K562 (cell line): ENCODE results near the gene RAPSN. TPM values are rescaled to one million over a fixed set of nuclear protein-coding genes. Genes with fewer than 3 reads are reported as not detected.

Experiments used
- ATAC-seq: fragments of 200-7000 bp; cut with Tn5 transposase; 3 replicates; pipeline ENCODE4 v1.9.1; 2020; ENCODE audit warnings: moderate library complexity
- BruUV-seq: library from RNA; stranded (reverse); fragments of 400-500 nt; replicated peaks from 2 replicates; lab custom pipeline; 2021; lab: Mats Ljungman, UMichigan
- CTCF ChIA-PET: fragments of 300-600 bp; formaldehyde crosslinking; extraction: SDS; loops from one replicate; lab custom pipeline; 2021; ENCODE audit warnings: low intra/inter-chr PET ratio; lab: Yijun Ruan, JAX
- POLR2A ChIA-PET: fragments of 300-600, 350-650 bp; sonication (Branson Sonifier 250); formaldehyde crosslinking; extraction: SDS; loops from one replicate; lab custom pipeline; 2021; ENCODE audit warnings: antibody characterized with exemption, inconsistent platforms; lab: Yijun Ruan, JAX
- DNase-seq, 4 experiments: peaks; one replicate each; pipeline versions ENCODE4 v3.0.0 to v3.0.0-alpha.2; 2011 to 2018; ENCODE audit warnings: low spot score in 3 of 4, mixed read lengths in 3 of 4; ENCODE audit errors: extremely low read depth in 1 of 4
- FAIRE-seq: peaks from 2 replicates; lab custom pipeline; 2011; peaks lifted over from hg19 to GRCh38; lab: Jason Lieb, UNC
- H2AFZ ChIP-seq: 2 replicates; pipeline ENCODE4 v1.6.0; 2011; ENCODE audit warnings: low read depth, low read length, control low read depth, inconsistent platforms
- H3K27ac ChIP-seq: fragments of 200-600 bp; 3 replicates; pipeline ENCODE4 v1.8.0; 2011; ENCODE audit warnings: low read depth, mild to moderate bottlenecking, control low read depth, inconsistent platforms, low read length, moderate library complexity, mixed read lengths; ENCODE audit errors: extremely low read depth
- H3K27me3 ChIP-seq, 2 experiments: fragments of 300-600 bp in 1 of 2; 2 replicates in 1 of 2; 3 replicates in 1 of 2; pipeline versions ENCODE4 v1.6.0 to v1.8.0; 2011; ENCODE audit warnings: inconsistent platforms in 2 of 2, low read length in 2 of 2, mild to moderate bottlenecking in 1 of 2, mixed read lengths in 1 of 2, moderate library complexity in 1 of 2; ENCODE audit not compliant: control insufficient read depth in 2 of 2, insufficient read depth in 2 of 2
- H3K36me3 ChIP-seq: fragments of 300-600 bp; 3 replicates; pipeline ENCODE4 v1.8.0; 2011; ENCODE audit warnings: mild to moderate bottlenecking, low read length, inconsistent platforms; ENCODE audit not compliant: control insufficient read depth, insufficient read depth
- H3K4me1 ChIP-seq, 2 experiments: fragments of 200-600 bp in 1 of 2; replicated peaks in 1 of 2; 2 replicates in 1 of 2; 3 replicates in 1 of 2; pipeline versions ENCODE4 v1.5.1 to v1.8.0; 2011; ENCODE audit warnings: inconsistent platforms in 2 of 2, low read length in 2 of 2, mild to moderate bottlenecking in 1 of 2, mixed read lengths in 1 of 2, moderate library complexity in 1 of 2; ENCODE audit not compliant: control insufficient read depth in 2 of 2, insufficient read depth in 2 of 2
- H3K4me2 ChIP-seq: 2 replicates; pipeline ENCODE4 v1.6.1; 2011; ENCODE audit warnings: low read length, control low read depth, inconsistent platforms, mixed read lengths; ENCODE audit not compliant: insufficient read depth
- H3K4me3 ChIP-seq: fragments of 200-600 bp; sonication (generic), shearing (Covaris generic); 2 replicates; pipeline ENCODE4 v1.5.1; 2016; ENCODE audit warnings: control low read depth, inconsistent platforms
- H3K79me2 ChIP-seq: fragments of 200-600 bp; 3 replicates; pipeline ENCODE4 v1.8.0; 2011; ENCODE audit warnings: low read length, inconsistent platforms; ENCODE audit not compliant: control insufficient read depth, insufficient read depth
- H3K9ac ChIP-seq, 2 experiments: 2 replicates each; pipeline versions ENCODE4 v1.6.0 to v1.6.1; 2011; ENCODE audit warnings: low read depth in 2 of 2, low read length in 2 of 2, control low read depth in 1 of 2, inconsistent platforms in 1 of 2, mild to moderate bottlenecking in 1 of 2, mixed read lengths in 1 of 2; ENCODE audit not compliant: insufficient read depth in 1 of 2
- H3K9me1 ChIP-seq: one replicate; pipeline ENCODE4 v1.6.0; 2011; ENCODE audit warnings: inconsistent platforms, mild to moderate bottlenecking, low read length, moderate library complexity; ENCODE audit not compliant: control insufficient read depth, insufficient read depth
- H3K9me3 ChIP-seq: replicated peaks from 2 replicates; pipeline ENCODE4 v1.5.1; 2011; ENCODE audit warnings: low read depth, low read length, inconsistent platforms; ENCODE audit not compliant: control insufficient read depth, insufficient read depth
- H4K20me1 ChIP-seq: replicated peaks from 2 replicates; pipeline ENCODE4 v1.6.1; 2011; ENCODE audit warnings: low read length, inconsistent platforms, mixed read lengths; ENCODE audit not compliant: control insufficient read depth, insufficient read depth
- CBX3 ChIP-seq, 2 experiments: IDR thresholded peaks; 1 replicate in 1 of 2; 2 replicates in 1 of 2; pipeline ENCODE4 v1.6.1; 2012; ENCODE audit warnings: inconsistent platforms in 2 of 2, low read length in 2 of 2, borderline replicate concordance in 1 of 2, control low read depth in 1 of 2
- CREB5 ChIP-seq: fragments of 250-450 bp; sonication (Bioruptor Pico); IDR thresholded peaks from 2 replicates; pipeline ENCODE4 v1.5.0; 2020; ENCODE audit warnings: mild to moderate bottlenecking
- FOXM1 ChIP-seq, 2 experiments: fragments of 450-650 bp in 1 of 2; sonication (generic) in 1 of 2; formaldehyde crosslinking in 1 of 2; IDR thresholded peaks; 2 replicates each; pipeline versions ENCODE4 v1.6.1 to v1.9.0; 2017 to 2022; ENCODE audit warnings: low read depth in 2 of 2, mild to moderate bottlenecking in 2 of 2, missing genetic modification reagents in 1 of 2, moderate library complexity in 1 of 2
- MITF ChIP-seq: IDR thresholded peaks from 2 replicates; pipeline ENCODE4 v1.6.1; 2014; ENCODE audit warnings: antibody characterized with exemption
- MNT ChIP-seq, 2 experiments: fragments of 450-650 bp; conservative IDR thresholded peaks; 2 replicates each; pipeline ENCODE4 v1.6.1; 2017; ENCODE audit warnings: mild to moderate bottlenecking in 2 of 2, moderate library complexity in 2 of 2
- POLR2G ChIP-seq: fragments of 200-400 bp; formaldehyde crosslinking; IDR thresholded peaks from 2 replicates; pipeline ENCODE4 v1.6.1; 2017; ENCODE audit warnings: low read depth, mild to moderate bottlenecking, antibody characterized with exemption, low read length, moderate library complexity
- SAFB ChIP-seq: fragments of 200-400 bp; formaldehyde crosslinking; IDR thresholded peaks from 2 replicates; pipeline ENCODE4 v1.6.1; 2017; ENCODE audit warnings: low read depth, low read length, borderline replicate concordance
- SIRT6 ChIP-seq: IDR thresholded peaks from one replicate; pipeline ENCODE4 v1.6.1; 2012; ENCODE audit warnings: low read depth, mild to moderate bottlenecking, control low read depth, inconsistent platforms, low read length, moderate library complexity
- SMAD3 ChIP-seq: fragments of 450-650 bp; formaldehyde crosslinking; conservative IDR thresholded peaks from 2 replicates; pipeline ENCODE4 v1.4.0; 2020; ENCODE audit warnings: mild to moderate bottlenecking
- SMARCA5 ChIP-seq: fragments of 450-650 bp; IDR thresholded peaks from 2 replicates; pipeline ENCODE4 v1.6.1; 2016
- SMARCC2 ChIP-seq: fragments of 450-650 bp; IDR thresholded peaks from 2 replicates; pipeline ENCODE4 v1.6.1; 2017; ENCODE audit warnings: antibody characterized with exemption, moderate library complexity, mild to moderate bottlenecking, low read depth
- ZKSCAN8 ChIP-seq: fragments of 200-800 bp; sonication (Bioruptor generic); IDR thresholded peaks from 2 replicates; pipeline ENCODE4 v1.6.1; 2016; ENCODE audit warnings: missing genetic modification characterization, missing compliant biosample characterization
- ZNF263 ChIP-seq: sonication (generic); formaldehyde crosslinking; IDR thresholded peaks from 2 replicates; pipeline ENCODE4 v1.8.0; 2022; ENCODE audit warnings: mild to moderate bottlenecking, missing genetic modification reagents, borderline replicate concordance
- WGBS: fragments of 100-300 bp; shearing (Covaris generic); methylation state at CpG from one replicate; pipeline ENCODE4 v1.1.6; 2016; ENCODE audit warnings: low coverage, mixed read lengths; ENCODE audit not compliant: insufficient coverage; ENCODE audit errors: missing lambda C conversion rate; 5-methylcytosine and 5-hydroxymethylcytosine counted together
- in situ Hi-C: fragments of 300-500 bp; cut with MboI; formaldehyde crosslinking; loops from 4 replicates; pipeline ENCODE4 v1.15.0; 2018; ENCODE audit warnings: inconsistent platforms, mixed read lengths
- intact Hi-C: fragments of 100-400 bp; cut with micrococcal nuclease; formaldehyde crosslinking; loops from 2 replicates; pipeline ENCODE4 v1.14.2; 2022
- polyA plus RNA-seq, 8 experiments: library from polyadenylated mRNA; depleted of rRNA in 4 of 8; stranded (reverse) in 5 of 8; unstranded in 3 of 8; fragments of >200 nt; fragmentation: Nextera tagmentation in 2 of 8; fragmentation: Illumina TruSeq in 1 of 8; extraction: Ambion mirVana in 2 of 8; extraction: Trizol in 1 of 8; gene quantifications; 2 replicates each; pipeline versions ENCODE4 v1.2.1 to v1.2.3, GENCODE V29; 2011 to 2014; ENCODE audit warnings: inconsistent platforms in 1 of 8, missing spikeins in 1 of 8
- total RNA-seq, 7 experiments: library from RNA; depleted of rRNA in 6 of 7; stranded (reverse); fragments of >200 nt in 6 of 7; fragmentation: Illumina TruSeq in 2 of 7; extraction: Trizol in 2 of 7; gene quantifications; 2 replicates each; pipeline versions ENCODE4 v1.2.1 to v1.2.3, GENCODE V29; 2011 to 2021; ENCODE audit warnings: low replicate concordance in 1 of 7
- TF ChIP-seq, protein P1 (sequence below): fragments of 250-450 bp; sonication (Bioruptor Pico); IDR thresholded peaks from 2 replicates; pipeline ENCODE4 v1.5.1; 2021; ENCODE audit warnings: mild to moderate bottlenecking

The RAPSN gene
- total and polyA plus RNA-seq, 9 of the 15 experiments (the other 6 are each of a cell fraction or from before 2014, with no cell fraction given), result 0.06 to 0.11 TPM; not detected in 7

DNA sequence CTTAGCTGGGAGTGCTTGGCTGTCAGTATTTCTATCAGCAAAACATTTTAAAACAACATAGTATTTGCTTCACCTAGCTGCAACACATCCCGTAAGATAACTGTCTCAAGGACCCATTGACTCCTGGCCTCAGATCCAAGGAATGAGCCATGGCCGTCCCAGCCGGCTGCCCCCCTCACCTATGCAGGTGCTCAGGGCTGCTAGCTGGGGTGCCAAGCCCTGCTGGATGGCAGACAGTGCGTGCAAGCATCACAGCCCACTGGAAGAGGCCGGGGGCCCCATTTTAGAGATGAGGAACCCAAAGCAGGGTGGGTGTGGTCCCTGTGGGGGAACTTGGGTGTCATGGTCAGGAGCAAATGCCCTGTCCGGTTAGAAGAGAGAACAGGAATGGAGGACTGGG is 31.2 kb downstream of the RAPSN start (continued):
- no peak for TF ChIP-seq CREB5 (CRISPR knock-in tag)
- peak; percentile 64 for TF ChIP-seq POLR2G
- TF ChIP-seq, all 486 proteins: peak for 2

GRCh38 chr11:47415949-47416472 is 32.9 kb downstream of the RAPSN start:
- no peak overlapping the region for H3K4me2 ChIP-seq
- H2AFZ ChIP-seq, result no peak overlapping the region
- ChIA-PET CTCF (interaction anchor here (0.7 kb wide), 1 partner anchor 61 kb away, joined by 3 read pairs; no protein-coding TSS in a partner anchor), POLR2A (interaction anchor here (0.6 to 2.9 kb wide), 3 partner anchors 10 to 236 kb away, joined by 3 to 23 read pairs (median 3); partner anchors contain the start of gene PSMC3)
- in situ Hi-C loops (no loop called here), intact Hi-C loops (no loop called here)
- H3K9ac ChIP-seq, result peak overlapping the region in 1 of 2 experiments; percentile 72; a peak in 1 of 4 replicates
- no TSS peak for BruUV-seq
- FAIRE-seq, result peak; percentile 6
- WGBS, result 65% methylated on average over 11 of the region's 13 CpGs
- H3K4me3 ChIP-seq, result no peak overlapping the region
- H3K27me3 ChIP-seq, result no peaks in the 10 kb centered on the region
- no peaks in the 10 kb centered on the region for H3K79me2 ChIP-seq
- peaks cover 0 to 53% of the 10 kb centered on the region in 2 experiments; a peak in 2 of 5 replicates for H3K4me1 ChIP-seq
- peak in 1 of 4 experiments; percentile 26 for DNase-seq
- H3K9me1 ChIP-seq, result peaks cover 10% of the 10 kb centered on the region
- ATAC-seq, result peak; percentile 25
- H3K36me3 ChIP-seq, result peaks cover 35% of the 10 kb centered on the region
- no peaks in the 10 kb centered on the region for H3K9me3 ChIP-seq
- H3K27ac ChIP-seq, result no peak overlapping the region
- H4K20me1 ChIP-seq, result peaks cover 9% of the 10 kb centered on the region; the same call in 1 of the 2 replicates
- no peak for TF ChIP-seq FOXM1 (IDR thresholded peaks at IDR 0.05; ENCODE audit: low read depth)
- TF ChIP-seq FOXM1 (CRISPR knock-in tag; IDR thresholded peaks at IDR 0.05; ENCODE audit: low read depth), result no peak
- TF ChIP-seq ZKSCAN8, result no peak
- TF ChIP-seq, protein P1, sequence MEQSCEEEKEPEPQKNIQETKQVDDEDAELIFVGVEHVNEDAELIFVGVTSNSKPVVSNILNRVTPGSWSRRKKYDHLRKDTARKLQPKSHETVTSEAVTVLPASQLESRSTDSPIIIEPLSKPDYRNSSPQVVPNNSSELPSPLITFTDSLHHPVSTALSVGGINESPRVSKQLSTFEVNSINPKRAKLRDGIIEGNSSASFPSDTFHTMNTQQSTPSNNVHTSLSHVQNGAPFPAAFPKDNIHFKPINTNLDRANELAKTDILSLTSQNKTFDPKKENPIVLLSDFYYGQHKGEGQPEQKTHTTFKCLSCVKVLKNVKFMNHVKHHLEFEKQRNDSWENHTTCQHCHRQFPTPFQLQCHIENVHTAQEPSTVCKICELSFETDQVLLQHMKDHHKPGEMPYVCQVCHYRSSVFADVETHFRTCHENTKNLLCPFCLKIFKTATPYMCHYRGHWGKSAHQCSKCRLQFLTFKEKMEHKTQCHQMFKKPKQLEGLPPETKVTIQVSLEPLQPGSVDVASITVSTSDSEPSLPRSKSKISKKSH (CRISPR knock-in tag), result no peak
- no peak for TF ChIP-seq MITF
- no peak for TF ChIP-seq ZNF263 (CRISPR knock-in tag)
- TF ChIP-seq SAFB, result no peak
- no peak for TF ChIP-seq CBX3 (IDR thresholded peaks at IDR 0.05; ENCODE audit: borderline replicate concordance in 1 of 2, low read length in 2 of 2)
- no peak for TF ChIP-seq SMAD3
- peak; percentile 40 for TF ChIP-seq SIRT6
- TF ChIP-seq SMARCC2, result no peak
- TF ChIP-seq MNT (conservative IDR thresholded peaks at IDR 0.05), result no peak
- no peak for TF ChIP-seq SMARCA5
